GM19043 (cell line): Measurements from ENCODE around the gene KRTAP10-2.

ENCODE experiments used
- ATAC-seq: cut with Tn5 transposase; IDR thresholded peaks from one replicate; pipeline ENCODE4 v1.9.1; 2021; ENCODE audit warnings: low read depth; ENCODE audit not compliant: unreplicated experiment

Gene KRTAP10-2

DNA sequence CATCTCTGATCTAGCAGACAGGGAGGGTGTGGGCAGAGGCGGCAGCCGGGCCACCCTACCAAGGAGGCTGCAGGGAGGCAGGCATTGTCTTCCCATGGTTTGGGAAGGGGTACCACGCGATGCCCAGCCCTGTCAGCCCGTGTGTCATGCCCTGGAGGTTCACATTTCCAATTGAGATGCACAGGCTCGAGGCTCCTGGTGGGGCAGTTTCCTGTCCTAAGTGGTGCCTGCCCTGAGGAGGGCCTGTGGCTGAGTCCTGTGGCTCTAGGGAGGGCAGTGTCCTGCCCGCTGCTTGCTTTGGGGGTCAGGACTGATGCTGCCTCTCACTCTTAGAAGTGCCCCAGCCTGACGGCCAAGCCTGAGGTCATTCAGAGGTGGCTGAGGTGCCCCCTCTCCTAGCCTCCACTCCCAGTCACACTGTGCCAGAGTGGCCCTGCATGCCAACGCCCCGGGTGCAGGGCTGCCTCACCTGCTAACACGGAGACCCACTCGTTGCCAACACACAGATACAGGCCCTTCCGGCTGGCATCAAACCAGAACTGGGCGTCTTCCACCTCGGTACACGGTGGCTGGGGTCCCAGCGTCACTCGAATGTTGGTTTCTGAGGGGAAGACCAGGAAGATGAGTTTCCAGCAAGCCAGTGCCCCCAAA, 23.2 kb downstream of the KRTAP10-2 start:
- ATAC-seq = no peak

DNA sequence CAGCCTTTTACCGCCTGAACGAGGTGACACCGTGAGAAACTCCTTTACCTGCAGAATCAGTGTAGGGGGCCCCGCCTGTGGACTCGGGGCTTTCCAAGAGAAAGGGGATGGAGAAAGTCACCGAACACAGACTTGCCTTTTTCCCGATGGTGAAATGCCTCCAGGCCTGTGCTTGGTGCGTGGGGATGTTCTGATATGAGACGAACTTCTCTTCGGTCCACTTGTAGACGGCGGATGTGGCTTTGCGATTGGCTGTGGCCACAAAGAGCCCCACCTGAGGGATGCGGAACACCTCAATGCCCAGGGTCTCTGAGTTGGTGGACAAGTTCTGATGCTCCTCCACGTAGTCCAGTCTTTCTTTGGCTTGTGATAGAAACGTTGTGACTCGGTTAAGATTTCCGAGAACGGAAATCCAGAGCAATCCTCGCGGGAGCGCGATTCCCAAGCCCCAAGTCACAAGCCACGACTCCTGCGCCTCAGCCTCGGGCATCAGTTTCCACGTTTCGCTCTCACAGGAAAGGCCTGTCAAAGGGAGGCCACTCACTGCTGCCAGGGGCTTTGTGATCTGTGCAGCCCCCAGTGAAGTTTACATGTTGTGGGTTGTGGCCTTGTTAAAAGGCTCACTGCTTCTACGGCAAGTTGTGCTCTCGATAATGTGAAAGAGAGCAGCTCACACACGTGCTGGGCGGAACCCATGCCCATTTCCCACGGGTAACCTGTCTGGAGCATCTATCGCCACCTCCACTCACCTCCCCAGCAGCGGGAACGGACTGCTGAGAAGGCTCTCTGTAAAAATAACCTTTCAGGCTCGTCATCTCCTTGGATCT, 23.9 kb downstream of the KRTAP10-2 start:
- ATAC-seq = no peak

DNA sequence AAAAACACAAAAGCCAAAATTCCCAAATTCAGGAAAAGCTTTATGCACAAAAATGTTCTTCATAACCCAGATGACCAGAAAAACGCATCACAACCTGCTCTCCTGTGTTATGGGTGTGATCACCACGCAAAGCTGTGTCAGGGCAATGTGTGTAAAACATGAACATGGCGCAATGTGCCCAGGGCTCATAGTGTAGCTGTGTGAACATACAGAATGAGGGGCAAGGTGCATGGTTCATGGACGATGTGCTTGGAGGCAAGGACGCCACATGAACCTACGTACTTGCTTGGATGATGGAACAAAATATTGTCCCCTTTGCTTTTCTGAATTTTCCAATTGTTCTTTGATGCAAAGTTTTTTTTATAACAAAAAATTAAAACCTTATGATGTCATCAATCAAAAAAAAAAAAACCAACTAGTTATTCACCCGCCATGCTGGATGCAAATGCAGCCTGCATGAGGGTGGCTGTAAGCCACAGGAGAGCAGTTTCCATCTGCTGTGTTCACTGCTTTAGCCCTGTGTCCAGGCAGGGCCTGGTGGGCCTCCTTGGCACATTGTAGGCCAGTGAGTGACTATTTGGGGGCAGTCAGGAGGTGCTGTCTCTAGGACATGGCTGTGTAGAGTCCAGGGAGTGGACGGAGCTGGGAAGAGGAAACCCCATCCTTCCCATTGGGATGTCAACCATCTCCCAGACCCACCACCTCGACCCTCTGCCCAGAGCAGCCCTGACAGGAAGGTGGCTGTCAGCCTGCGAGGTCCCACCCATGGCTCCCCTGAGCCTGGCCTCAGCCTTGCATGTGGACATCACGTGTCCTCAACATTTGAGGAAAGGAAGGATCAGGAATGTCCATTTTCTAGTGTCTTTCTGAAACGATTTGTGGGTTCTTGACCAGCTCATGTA, 25.0 kb downstream of the KRTAP10-2 start:
- no peak for ATAC-seq

DNA sequence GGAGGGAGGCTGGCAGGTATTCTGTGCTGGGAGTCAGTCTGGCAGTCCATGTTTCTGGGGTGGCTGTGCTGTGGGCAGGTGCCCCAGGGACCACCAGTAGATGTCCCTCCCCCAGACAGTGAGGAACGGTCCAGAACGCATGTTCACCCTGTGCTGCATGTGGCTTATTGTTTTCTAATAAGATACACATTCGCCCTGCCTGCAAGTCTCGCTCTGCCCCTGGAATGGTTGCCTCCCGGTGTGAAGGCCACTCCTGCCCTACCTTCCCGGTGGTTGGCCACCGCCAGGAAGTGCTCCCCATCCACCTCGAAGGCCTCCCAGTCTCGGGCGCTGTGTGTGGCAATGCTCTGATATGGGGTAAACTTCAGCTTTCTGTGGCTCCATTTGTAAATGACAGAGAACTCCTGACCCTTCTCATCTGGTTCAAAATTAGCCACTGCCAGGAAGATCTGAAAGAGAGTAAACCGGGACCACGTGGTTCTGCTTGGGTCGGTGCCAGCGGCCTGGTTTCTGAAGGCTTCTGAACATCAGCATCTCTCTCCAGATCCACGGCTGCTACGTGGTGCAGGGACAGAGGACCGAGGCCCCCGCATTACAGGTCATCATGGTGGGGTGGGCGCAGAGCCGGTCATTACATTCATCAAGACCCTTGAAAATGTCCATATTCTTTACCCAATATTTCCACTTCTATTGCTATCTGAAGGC, 25.8 kb downstream of the KRTAP10-2 start:
- no peak for ATAC-seq

DNA sequence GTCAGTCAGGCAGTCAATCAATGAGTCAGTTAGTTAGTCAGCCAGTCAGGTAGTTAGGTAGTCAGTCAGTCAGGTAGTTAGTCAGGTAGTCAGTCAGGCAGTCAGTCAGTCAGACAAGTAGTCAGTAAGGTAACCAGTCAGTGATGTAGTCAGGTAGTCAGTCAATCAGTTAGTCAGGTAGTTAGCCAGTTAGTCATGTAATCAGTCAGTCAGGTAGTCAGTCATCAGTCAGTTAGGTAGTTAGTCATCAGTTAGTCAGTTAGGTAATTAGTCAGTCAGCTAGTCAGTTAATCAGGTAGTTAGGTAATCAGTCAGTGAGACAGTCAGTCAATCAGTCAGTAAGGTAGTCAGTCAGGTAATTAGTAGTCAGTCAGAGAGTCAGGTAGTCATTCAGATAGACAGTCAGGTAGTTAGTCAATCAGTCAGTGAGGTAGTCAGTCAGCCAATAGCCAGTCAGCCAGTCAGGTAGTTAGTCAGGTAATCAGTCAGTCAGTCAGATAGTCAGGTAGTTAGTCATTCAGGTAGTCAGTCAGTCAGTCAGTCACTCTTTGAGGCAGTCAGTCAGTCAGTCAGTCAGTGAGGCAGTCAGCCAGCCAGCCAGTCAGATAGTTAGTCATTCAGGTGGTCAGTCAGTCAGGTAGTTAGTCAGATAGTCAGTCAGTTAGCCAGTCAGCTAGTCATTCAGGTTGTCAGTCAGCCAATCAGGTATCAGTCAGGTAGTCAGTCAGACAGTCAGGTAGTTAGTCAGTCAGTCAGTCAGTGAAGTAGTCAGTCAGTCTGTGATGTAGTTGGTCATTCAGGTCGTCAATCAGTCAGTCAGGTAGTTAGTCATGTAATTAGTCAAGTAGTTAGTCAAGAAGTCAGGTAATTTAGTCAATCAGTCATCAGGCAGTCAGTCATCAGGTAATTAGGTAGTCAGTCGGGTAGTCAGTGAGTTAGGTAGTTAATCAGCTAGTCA, 26.6 kb downstream of the KRTAP10-2 start:
- no peak for ATAC-seq

DNA sequence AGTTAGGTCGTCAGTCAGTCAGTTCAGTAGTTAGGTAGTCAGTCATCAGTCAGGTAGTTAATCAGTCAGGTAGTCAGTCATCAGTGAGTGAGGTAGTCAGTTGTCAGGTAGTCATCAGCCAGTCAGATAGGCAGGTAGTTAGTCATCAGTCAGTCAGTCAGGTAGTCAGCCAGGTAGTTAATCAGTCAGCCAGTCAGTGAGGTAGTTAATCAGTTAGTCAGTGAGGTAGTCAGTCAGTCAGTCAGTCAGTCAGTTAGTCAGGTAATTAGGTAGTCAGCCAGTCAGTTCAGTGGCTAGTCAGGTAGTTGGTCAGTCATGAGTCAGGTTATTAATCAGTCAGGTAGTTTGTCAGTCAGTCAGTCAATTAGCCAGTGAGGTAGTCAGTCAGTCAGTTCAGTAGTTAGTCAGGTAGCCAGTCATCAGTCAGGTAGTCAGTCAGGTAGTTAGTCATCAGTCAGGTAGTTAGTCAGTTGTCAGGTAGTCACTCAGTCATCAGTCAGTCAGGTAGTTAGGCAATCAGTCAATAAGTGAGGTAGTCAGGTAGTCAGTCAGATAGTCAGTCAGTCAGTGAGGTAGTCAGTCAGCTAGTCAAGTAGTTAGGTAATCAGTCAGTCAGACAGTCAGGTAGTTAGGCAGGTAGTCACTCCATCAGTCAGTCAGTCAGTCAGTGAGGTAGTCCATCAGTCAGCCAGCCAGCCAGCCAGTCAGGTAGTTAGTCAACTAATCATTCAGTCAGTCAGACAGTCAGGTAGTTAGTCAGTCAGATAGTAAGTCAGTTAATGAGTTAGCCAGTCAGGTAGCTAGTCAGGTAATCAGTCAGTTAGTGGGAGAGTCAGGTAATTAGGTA, 27.5 kb downstream of the KRTAP10-2 start:
- no peak for ATAC-seq

DNA sequence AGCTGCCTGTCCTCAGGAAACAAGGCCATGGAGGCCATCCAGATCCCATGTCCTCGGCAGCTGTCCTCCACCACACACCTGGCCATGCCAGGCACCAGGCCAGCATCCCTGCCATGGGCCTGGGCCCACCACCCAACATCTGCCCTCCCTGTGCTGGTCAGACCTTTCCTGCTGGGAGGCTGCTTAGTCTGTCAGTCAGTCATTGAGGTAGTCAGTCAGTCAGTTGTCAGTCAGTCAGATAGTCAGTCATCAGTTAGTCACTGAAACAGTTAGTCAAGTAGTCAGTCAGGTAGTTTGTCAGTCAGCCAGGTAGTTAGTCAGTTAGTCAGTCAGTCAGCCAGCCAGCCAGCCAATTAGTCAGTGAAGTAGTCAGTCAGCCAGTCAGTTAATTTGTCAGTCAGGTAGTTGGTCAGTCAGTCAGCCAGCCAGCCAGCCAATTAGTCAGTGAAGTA, 28.5 kb downstream of the KRTAP10-2 start:
- no peak for ATAC-seq

DNA sequence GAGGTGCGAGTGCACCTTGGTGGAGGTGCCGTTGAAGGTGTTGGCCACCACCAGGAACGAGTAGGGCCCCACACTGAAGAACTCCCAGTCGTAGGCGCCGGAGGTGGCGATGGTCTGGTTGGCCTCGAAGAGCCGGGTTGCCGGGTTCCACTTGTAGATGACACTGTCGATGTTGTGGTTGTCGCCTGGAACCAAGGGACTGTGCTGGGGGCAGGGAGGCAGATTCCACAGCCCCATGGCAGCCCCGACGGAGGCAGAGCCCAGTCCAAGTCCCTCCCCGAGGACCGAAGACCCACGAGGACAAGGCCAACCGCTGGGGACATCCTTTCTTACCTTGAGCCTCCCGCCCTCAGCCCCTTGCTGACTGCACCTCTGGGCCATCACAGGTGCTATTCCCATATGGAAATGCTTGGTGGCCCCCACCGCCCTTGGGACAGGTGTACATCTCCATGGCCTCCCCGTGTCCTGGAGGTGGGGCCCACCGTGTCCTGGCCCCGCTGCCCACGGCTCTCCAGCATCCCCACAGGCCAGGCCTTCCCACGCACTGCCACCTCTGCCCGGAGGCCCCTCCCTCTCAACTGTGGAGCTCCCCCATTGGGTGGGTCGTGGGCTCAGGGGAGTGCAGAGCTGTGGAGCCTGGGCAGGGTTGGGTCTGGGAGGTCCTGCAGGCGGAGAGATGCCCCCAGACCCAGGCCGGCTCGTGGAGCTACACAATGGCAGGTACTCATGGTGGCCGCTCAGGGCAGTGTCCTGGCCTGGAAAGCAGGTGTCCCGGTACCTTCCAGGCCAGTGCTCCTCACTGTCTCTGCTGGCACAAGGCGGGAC, 29.2 kb downstream of the KRTAP10-2 start:
- ATAC-seq = no peak

DNA sequence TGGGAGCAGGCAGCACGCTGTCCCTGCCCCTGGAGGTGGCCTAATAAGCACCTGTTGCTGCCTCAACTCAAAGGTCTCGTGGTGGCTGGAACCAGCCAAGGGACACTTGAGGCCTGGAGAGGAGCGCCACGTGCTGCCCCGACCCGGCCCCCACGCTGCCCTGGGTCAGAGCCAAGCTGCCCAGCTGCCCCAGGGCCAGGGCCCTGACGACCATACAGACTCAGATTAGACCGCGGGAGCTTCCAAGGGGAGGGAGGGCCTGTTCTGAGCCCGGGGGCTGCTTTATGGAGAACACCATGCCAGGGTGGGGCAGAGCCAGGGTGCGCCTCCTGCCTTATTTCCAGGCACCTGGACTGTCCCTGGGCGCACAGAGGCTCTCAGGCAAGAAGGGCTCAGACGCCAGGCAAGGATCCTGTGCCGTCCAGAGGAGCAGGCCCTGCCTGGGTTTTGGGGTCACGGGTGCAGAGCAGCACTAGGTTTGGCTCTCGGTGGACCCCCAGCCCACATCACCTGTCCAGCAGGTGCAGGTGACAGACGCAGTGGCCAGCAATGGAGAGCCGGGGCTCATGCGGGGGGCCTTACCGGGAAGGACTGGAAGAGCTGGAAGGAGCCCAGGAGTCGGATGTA, 29.9 kb downstream of the KRTAP10-2 start:
- ATAC-seq = no peak

DNA sequence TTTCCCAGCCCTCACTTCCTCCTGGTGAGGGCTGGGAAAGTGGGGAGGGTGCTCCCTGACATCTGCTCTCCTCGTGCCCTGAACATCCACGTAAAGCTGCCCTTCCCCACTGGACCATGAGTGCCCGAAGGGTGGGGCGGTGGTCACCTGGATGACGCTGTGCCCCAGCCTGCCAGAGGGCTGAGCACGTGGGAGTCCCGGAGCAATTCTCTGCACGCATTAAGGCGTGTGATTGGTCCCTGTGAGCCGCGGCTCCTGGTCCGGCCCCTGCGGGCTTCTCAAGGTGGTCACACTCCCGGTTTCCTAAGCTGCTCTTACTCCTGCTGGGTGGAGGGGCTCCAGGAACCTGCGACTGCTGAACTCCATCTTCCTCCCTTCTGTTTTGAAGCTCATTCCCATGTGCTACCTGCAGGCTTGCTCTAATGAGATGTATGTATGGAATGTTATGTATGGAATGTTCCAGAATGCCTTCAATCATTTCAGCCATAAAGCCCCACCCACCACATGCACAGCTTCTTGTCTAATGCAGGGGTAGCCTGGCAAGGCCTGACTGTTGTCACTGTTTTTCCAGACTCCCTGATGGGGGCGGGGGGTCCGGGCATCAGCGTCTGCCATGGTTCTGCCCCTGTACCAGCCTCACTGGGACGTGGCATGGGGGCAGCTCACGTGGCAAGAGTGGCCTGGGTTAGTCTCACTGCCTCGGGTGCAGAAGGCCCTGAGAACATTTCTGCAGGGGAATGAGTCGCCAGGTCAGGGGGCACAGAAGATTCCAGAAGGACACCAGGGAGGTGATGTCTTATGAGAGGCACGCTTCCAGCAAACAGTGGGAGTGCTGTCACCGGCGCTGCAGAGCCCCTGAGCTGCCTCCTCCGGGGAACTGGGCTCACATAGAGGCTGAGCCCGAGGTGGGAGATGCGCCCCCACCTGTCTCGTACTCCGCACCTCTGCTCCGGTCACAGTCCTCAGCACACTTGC, 30.7 kb downstream of the KRTAP10-2 start:
- ATAC-seq = no peak

DNA sequence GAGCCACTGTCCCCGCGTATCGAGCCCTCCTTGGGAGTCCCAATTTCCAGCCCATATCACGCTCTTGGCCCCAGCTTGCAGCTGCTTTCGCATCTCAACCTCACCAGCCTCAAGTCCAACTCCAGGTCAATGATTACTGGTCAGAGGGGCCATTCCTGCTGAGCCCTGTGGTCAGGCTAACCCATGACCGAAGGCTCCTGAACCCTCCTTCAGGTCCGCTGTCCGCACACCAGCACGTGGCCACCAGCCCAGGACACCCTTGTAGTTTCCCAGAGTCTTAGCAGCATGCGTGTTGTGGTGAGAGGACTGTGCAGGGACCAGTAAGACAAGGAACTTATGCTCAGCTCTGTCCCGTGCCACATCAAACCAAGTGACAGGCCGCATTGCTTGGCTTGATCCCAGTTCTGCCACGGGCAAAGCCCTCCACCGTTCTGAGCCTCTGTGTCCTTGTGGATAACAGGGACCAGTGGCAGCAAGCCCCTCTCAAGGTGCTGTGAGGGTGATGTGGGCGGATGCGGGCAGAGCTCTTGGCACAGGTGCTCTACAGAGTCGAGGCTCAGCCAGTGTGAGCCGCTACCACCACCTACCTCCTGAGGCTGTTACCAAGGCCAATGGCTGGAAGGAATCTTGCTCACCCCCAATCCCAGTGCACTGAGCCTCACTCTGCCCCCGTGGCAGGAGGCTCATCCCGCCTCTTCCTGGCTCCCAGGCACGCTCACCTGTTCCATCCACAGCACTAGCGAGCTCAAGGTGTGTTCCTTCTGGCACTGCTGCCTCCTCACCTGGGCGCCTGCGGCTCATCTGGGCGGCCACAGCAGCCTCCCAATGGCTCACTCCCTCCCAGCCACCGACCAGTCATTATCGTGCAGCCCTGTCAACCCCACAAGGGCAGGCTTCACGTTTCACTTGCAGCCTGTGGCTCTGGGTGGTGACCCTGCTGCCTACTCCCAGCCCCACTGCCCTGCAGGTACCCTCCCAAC, 31.7 kb downstream of the KRTAP10-2 start:
- ATAC-seq = no peak

DNA sequence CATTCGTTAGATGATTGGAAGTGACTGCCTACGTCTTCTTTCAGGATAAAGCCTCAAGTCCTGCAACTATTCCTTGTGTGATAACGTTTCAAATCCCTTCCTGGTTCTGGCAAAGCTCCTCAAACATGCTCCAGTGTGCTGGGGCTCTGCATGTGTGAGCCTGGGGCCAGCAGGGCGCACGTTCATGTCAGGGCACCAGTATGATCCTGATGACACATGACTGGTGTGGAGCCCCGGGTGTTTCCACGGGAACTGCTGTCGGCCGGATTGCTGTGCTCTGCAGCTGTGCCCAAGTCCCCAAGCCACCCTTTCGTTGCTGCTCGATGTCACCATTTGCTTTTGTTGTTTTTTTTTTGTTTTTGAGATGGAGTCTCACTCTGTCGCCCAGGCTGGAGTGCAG, 32.6 kb downstream of the KRTAP10-2 start:
- no peak for ATAC-seq

DNA sequence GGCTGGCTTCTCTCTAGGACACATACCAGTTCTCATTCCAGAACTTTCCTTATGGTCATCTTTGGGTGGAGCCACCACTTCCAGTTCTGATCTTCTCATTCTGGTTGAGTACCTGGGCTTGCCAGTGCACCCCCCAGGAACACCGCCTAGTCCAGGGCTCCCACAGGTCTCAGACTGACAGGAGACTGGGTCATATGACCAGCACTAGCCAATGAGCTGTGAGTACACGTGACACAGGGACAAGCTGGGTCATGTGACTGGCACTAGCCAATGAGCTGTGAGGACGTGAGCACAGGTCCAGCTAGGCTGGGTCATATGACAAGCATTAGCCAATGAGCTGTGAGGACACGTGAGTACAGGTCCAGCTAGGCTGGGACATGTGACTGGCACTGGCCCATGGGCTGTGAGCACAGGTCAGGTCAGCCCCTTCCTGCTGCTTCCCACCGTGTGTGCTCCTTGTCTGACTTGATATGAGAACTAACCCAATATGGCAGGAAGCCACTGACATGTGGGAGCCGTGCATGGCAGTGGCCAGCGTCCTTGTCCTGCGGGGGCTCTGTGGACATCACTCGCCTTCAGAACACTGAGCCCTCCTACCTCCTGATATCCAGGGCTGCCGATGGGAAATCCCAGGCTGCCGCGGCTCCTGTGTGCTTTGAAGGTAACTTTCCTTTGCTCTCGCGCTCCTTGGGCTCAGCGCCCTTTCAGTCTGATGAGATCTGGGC, 34.0 kb downstream of the KRTAP10-2 start:
- ATAC-seq = no peak

DNA sequence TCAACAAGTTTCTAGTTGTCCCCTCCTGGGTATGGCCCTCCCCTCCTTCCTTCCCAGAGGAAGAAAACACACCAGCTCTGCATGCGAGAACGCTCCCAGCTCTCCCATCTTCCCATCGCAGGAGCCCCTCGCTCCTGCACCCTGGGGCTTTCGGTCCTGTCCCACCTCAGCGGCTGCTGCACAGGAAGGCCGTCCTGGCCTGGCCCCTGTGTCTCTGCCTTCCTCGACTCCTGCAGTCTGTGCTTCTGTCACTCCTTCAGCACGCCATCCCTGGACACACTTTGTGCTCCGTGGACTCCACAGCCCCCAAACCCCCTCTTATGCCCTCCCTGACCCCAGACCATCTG, 34.5 kb downstream of the KRTAP10-2 start:
- no peak for ATAC-seq
